Measurements from ENCODE around the gene PLEKHN1. TPM values are rescaled to one million over a fixed set of nuclear protein-coding genes. Genes with fewer than 3 reads are reported as not detected.

Gene PLEKHN1
- polyA plus RNA-seq, 1 of the 3 experiments (the other 2 are of a cell fraction), result not detected

DNA sequence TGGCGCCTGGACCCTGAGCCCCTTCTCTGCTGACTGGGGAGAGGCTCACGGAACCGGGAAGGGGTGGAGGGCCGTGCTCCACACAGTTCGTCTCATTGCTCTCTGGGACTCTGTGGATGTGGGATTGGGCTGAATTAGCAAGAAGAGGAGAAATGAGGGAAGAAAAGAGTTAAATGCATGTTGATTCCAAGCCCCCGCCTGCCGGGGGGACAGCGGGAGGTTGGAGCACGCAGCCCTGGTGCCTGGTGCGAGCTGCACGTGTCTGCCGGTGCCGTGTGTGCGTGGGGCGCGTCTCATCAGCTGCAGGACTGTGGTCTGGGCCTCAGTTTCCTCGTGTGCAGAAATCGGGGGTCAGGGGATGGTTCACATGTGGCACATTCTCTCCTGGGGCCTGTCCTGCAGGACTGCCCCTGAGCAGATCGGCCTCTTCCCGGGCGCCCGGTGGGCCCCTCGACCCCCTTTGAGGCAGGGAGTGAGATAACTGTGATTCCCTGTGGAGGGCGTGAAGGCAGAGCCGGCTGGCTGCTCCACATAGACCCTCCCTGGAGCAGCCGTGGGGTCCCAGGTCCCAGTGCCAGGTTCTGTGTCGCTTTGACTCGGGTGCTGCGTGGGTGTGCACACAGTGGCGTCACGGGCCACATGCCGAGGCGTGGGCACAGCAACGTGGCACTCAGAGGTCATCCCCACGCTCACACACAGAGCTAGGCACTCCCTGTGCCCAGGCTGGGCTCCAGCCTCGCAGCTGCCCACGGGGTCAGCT lies 31.1 kb upstream of the PLEKHN1 start:
- peaks cover 8% of the 10 kb centered on the region for H3F3A ChIP-seq (replicated peaks; ENCODE audit: insufficient read depth)
- TF ChIP-seq EP300 (IDR thresholded peaks at IDR 0.05; ENCODE audit: borderline replicate concordance in 1 of 2, low read depth in 1 of 2, low read length in 1 of 2) (no peak), RAD21 (IDR thresholded peaks at IDR 0.05; ENCODE audit: low read length) (no peak), IRF3 (IDR thresholded peaks at IDR 0.05; ENCODE audit: low read depth, low read length) (no peak), TAF1 (IDR thresholded peaks at IDR 0.05; ENCODE audit: borderline replicate concordance, low read depth, low read length) (no peak), RCOR1 (IDR thresholded peaks at IDR 0.05; ENCODE audit: low read length) (no peak), MXI1 (IDR thresholded peaks at IDR 0.05; ENCODE audit: low read depth, low read length) (no peak), TEAD4 (IDR thresholded peaks at IDR 0.05; ENCODE audit: borderline replicate concordance, insufficient read depth) (no peak), YY1 (IDR thresholded peaks at IDR 0.05; ENCODE audit: low read depth) (no peak), EZH2phosphoT487 (IDR thresholded peaks at IDR 0.05; ENCODE audit: borderline replicate concordance, low read depth) (no peak), GATA2 (CRISPR knock-in tag; IDR thresholded peaks at IDR 0.05) (no peak), JUND (IDR thresholded peaks at IDR 0.05) (no peak), RXRA (IDR thresholded peaks at IDR 0.05; ENCODE audit: borderline replicate concordance, low read depth) (no peak), MAX (IDR thresholded peaks at IDR 0.05; ENCODE audit: low read depth) (no peak)
- TF ChIP-seq, protein P1, sequence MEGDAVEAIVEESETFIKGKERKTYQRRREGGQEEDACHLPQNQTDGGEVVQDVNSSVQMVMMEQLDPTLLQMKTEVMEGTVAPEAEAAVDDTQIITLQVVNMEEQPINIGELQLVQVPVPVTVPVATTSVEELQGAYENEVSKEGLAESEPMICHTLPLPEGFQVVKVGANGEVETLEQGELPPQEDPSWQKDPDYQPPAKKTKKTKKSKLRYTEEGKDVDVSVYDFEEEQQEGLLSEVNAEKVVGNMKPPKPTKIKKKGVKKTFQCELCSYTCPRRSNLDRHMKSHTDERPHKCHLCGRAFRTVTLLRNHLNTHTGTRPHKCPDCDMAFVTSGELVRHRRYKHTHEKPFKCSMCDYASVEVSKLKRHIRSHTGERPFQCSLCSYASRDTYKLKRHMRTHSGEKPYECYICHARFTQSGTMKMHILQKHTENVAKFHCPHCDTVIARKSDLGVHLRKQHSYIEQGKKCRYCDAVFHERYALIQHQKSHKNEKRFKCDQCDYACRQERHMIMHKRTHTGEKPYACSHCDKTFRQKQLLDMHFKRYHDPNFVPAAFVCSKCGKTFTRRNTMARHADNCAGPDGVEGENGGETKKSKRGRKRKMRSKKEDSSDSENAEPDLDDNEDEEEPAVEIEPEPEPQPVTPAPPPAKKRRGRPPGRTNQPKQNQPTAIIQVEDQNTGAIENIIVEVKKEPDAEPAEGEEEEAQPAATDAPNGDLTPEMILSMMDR (IDR thresholded peaks at IDR 0.05), result no peak
- TF ChIP-seq, protein P2, sequence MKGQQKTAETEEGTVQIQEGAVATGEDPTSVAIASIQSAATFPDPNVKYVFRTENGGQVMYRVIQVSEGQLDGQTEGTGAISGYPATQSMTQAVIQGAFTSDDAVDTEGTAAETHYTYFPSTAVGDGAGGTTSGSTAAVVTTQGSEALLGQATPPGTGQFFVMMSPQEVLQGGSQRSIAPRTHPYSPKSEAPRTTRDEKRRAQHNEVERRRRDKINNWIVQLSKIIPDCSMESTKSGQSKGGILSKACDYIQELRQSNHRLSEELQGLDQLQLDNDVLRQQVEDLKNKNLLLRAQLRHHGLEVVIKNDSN (IDR thresholded peaks at IDR 0.05; ENCODE audit: borderline replicate concordance, low read depth), result no peak
- TF ChIP-seq, protein P3, sequence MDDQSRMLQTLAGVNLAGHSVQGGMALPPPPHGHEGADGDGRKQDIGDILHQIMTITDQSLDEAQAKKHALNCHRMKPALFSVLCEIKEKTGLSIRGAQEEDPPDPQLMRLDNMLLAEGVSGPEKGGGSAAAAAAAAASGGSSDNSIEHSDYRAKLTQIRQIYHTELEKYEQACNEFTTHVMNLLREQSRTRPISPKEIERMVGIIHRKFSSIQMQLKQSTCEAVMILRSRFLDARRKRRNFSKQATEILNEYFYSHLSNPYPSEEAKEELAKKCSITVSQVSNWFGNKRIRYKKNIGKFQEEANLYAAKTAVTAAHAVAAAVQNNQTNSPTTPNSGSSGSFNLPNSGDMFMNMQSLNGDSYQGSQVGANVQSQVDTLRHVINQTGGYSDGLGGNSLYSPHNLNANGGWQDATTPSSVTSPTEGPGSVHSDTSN (IDR thresholded peaks at IDR 0.05), result no peak
- TF ChIP-seq, protein P4, sequence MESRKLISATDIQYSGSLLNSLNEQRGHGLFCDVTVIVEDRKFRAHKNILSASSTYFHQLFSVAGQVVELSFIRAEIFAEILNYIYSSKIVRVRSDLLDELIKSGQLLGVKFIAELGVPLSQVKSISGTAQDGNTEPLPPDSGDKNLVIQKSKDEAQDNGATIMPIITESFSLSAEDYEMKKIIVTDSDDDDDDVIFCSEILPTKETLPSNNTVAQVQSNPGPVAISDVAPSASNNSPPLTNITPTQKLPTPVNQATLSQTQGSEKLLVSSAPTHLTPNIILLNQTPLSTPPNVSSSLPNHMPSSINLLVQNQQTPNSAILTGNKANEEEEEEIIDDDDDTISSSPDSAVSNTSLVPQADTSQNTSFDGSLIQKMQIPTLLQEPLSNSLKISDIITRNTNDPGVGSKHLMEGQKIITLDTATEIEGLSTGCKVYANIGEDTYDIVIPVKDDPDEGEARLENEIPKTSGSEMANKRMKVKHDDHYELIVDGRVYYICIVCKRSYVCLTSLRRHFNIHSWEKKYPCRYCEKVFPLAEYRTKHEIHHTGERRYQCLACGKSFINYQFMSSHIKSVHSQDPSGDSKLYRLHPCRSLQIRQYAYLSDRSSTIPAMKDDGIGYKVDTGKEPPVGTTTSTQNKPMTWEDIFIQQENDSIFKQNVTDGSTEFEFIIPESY (IDR thresholded peaks at IDR 0.05; ENCODE audit: borderline replicate concordance, low read depth), result no peak
- 65% methylated on average over 18 of the region's 37 CpGs for WGBS (ENCODE audit: low lambda C conversion rate)
- H3K9me3 ChIP-seq, result no peaks in the 10 kb centered on the region
- ChIA-PET CTCF (interaction anchor here (0.9 to 1.0 kb wide), 2 partner anchors 22 to 49 kb away, joined by 3 read pairs; no protein-coding TSS in a partner anchor), POLR2A (no interaction called here)
- no peaks in the 10 kb centered on the region for H3K36me3 ChIP-seq (replicated peaks in 1 of 2; ENCODE audit: control insufficient read depth in 1 of 2, insufficient read depth in 2 of 2, low read length in 1 of 2)
- no peak for DNase-seq
- H3K9me2 ChIP-seq, result no peaks in the 10 kb centered on the region
- no peak overlapping the region for H3K4me3 ChIP-seq (ENCODE audit: low read depth in 2 of 2, low read length in 1 of 2)
- H3K4me1 ChIP-seq (ENCODE audit: control insufficient read depth in 1 of 2, insufficient read depth in 2 of 2, low read depth in 1 of 2, low read length in 1 of 2), result peaks cover 0 to 24% of the 10 kb centered on the region in 2 experiments; a peak in 1 of 4 replicates
- H3K79me2 ChIP-seq (ENCODE audit: insufficient read depth), result no peaks in the 10 kb centered on the region
- no peak overlapping the region for H3K4me2 ChIP-seq
- H2AFZ ChIP-seq (ENCODE audit: low read depth), result no peak overlapping the region
- H4K20me1 ChIP-seq (ENCODE audit: insufficient read depth), result no peaks in the 10 kb centered on the region
- H3K27ac ChIP-seq (ENCODE audit: low read depth in 2 of 2, low read length in 1 of 2), result no peak overlapping the region
- no peak overlapping the region for H3K9ac ChIP-seq
- H3K27me3 ChIP-seq (ENCODE audit: insufficient read depth), result no peaks in the 10 kb centered on the region

Measured in SK-N-SH (cell line).